HT1080 (cell line): ENCODE measurements around the gene CHDH. TPM values are rescaled to one million over a fixed set of nuclear protein-coding genes. Genes with fewer than 3 reads are reported as not detected.

Experiments used
- DNase-seq: peaks from one replicate; pipeline ENCODE4 v3.0.0-alpha.2; 2015; ENCODE audit warnings: low read depth
- total RNA-seq: library from RNA; depleted of rRNA; stranded (reverse); fragments of >200 nt; shearing (Covaris generic); gene quantifications from 2 replicates; pipeline ENCODE4 v1.2.3, GENCODE V29; 2014

Gene CHDH
- total RNA-seq, 1 experiment from 2014 or later, result not detected

DNA sequence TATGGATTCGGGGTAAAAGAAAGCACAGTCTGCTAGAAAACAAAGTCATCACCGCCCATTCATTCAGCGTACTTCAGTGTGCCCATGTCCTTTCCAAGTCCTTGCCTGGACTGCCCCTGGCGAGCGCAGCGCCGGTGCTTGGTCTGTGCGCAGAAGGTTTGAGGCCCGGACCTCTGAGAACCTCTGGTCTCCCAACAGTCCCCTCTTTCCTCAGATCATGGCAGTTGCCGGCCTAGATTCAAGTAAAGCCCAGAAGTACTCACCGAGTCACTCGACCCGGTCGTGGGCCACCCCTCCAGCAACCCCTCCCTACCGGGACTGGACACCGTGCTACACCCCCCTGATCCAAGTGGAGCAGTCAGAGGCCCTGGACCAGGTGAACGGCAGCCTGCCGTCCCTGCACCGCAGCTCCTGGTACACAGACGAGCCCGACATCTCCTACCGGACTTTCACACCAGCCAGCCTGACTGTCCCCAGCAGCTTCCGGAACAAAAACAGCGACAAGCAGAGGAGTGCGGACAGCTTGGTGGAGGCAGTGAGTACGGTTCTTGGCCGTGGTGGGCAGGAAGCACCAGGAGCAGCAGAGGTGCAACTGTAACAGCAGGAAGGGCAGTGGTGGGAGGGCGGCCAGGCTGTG lies 36.3 kb downstream of the CHDH start:
- DNase-seq, result no peak

DNA sequence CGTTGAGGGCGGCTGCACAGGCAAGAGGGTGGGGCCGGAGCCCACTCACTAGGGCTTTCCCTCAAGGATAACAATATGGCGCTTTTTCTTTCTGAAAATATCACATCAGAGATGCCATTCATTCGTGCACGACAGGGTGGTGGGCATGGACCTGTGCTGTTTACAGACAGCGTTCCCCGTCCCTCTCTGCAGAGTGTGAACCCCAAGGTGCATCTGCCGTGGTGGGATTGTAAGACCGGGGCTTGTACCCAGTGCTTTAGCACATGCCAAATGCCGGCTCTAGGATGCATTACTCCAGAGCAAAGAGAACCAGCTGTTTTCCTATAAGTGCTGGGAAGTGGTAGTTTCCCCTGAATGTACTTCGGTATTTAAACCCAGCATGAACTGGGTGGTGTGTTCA lies 37.0 kb downstream of the CHDH start:
- no peak for DNase-seq

GRCh38 chr3:53808496-53808895 lies 37.7 kb downstream of the CHDH start:
- DNase-seq, result no peak

DNA sequence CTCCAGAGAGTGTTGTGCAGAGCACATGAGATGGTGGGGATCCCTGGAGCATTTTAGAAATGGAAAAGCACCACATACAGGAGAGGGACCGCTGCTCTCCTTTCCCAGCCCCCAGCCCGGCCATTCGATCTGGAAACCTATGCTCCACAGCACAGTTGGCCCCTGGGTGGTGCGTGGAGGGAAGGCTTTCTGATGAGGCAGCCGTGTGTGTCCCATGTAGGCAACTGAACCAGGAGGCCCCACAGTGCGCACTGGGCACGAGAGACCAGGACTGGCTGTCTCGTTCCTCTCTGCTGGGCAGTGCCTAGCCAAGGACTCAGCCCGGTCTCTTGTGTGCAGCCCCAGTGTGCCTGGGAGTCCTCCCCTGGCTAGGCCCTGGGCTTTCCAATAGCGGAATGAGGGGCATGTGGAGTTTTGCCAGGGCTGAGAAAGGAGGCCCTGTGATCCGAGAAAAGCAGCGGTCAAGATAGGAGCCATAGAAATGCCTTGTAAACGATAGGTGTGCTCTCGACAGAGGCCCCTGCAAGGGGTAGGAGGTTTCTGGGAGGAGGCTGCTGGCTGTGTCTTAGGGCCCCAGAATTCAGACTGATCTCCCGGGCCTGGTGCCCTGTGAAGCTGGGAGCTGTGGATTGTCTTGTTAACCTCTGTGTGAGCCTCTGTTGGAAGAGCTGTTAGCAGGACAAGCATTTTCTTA lies 39.0 kb downstream of the CHDH start:
- no peak for DNase-seq

- peak; percentile 44 for DNase-seq
These were observed 39.8 kb downstream of the CHDH start for GRCh38 chr3:53806182-53807116.

DNA sequence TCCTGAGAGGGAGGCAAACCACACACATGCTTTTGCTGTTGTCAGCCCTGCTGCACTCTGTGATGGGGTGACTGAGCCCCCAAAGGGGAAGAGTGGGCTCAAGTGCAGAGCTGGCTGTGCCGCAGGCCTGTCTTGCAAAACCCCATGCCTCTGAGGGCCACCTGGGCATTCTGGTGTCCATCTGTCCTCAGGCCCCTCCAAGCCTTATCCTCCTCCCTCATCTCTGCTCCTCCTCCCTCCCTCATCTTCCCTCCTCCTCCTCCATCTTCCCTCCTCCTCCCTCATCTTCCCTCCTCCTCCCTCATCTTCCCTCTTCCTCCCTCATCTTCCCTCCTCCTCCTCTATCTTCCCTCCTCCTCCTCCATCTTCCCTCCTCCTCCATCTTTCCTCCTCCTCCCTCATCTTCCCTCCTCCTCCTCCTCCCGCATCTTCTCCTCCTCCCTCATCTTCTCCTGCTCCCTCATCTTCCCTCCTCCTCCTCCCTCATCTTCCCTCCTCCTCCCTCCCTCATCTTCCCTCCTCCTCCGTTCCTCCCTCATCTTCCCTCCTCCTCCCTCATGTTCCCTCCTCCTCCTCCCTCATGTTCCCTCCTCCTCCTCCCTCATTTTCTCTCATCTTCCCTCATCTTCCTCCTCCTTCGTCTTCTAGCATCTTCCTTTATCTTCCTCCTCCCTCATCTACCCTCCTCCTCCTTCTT lies 40.6 kb downstream of the CHDH start:
- DNase-seq, result no peak

DNA sequence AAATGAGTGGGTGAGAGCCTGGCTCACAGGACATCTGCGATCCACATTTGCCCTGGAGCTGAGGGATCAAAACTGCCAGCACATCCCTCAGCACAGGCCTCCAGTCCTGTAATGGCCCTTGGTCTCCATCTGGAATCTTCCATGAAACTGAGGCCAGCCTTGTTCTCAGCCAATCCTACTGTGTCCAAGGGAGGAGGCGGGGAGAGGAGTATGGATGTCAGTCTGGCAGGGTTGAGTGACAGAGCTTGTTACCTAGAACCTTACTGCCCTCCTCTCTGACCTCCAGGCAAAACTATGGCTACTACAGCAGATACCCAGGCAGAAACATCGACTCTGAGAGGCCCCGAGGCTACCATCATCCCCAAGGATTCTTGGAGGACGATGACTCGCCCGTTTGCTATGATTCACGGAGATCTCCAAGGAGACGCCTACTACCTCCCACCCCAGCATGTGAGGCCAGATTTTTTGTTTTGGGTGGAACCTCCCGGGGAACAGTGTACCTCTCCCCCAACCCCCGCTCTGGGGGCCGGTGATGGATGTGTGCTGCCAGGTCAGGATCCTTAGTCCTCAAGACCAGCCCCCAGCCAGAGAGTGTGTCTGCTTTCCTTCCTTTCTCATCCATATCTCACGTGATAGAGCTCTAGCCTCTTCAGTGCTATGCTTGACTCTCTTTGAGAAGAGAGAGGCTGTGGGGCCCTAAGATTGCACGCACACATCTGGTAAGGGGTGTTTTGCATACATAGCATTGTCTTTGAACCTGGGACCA lies 41.3 kb downstream of the CHDH start:
- peak; percentile 47 for DNase-seq

GRCh38 chr3:53803816-53804695 lies 42.2 kb downstream of the CHDH start:
- DNase-seq, result no peak

DNA sequence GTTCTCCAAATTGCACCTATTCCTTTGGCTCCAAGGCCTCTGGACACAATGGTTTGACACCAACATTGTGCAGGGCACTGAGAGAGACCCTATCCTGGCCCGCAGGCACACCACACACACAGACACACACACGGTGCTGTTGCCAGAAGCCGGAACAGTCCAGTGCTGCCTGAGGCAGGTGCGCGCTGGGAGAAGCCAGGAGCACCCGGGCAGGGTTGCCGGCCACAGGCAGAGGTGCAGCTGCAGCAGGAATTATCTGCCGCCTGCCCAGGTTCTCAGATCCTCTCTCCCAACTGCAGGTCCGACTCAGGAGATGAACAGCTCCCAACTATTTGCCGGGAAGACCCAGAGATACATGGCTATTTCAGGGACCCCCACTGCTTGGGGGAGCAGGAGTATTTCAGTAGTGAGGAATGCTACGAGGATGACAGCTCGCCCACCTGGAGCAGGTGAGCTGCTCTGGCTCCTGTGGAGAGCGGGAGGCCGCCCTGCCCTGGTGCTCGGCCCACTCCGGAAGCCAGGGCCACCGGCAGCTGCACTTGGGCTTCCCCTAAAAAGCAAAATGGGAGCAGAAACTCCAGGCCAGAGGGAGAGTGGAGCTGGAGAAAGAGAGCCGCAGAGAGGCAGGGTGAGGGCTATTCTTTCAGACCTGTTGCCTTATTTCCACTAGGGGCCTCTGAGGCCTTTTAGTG lies 42.9 kb downstream of the CHDH start:
- no peak for DNase-seq

DNA sequence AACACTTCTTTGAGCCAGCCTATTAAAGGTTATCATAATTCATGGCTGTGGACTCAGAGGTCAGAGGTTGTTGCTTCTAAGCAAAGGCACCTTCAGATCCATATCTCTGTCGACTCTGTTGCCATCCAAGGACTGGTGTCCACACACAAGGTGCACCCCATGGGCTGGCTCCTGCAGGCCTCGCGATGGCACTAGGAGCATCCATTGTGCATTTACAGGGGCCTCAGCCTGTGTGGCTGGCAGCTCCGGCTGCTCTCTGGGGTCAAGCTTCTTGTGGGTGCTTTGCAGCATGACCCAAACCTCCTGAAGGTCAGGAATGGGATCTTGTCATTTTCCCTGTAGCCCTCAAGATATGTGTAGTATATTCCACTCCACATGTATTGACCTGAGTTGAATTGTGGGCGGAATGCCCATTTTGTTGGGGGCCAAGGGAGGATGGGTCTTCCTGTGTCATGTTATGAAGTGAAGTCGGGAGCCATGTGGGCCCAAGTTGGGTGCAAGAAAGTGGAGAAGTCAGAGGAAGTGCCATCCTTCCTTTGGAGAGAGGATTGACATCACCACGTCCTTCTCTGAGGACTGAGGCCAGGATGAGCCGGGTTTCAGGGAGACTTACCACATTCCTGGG lies 43.9 kb downstream of the CHDH start:
- DNase-seq, result no peak

DNA sequence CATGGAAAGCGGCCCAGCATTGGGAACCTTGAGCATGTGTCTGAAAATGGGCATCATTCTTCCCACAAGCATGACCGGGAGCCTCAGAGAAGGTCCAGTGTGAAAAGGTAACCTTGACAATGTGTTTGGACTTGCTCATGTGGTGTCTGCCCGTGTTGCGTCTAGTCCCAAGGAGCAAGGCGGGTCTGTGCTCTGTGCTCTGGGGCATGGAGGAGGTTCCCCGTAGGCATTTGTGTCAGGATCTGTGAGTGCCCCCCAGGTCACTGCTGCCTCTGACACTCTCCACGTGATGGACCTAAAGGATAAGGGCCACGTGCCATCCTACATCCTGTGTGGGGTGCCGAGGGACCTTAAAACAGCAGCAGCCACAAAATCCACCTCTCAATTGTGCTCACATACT lies 44.9 kb downstream of the CHDH start:
- no peak for DNase-seq

DNA sequence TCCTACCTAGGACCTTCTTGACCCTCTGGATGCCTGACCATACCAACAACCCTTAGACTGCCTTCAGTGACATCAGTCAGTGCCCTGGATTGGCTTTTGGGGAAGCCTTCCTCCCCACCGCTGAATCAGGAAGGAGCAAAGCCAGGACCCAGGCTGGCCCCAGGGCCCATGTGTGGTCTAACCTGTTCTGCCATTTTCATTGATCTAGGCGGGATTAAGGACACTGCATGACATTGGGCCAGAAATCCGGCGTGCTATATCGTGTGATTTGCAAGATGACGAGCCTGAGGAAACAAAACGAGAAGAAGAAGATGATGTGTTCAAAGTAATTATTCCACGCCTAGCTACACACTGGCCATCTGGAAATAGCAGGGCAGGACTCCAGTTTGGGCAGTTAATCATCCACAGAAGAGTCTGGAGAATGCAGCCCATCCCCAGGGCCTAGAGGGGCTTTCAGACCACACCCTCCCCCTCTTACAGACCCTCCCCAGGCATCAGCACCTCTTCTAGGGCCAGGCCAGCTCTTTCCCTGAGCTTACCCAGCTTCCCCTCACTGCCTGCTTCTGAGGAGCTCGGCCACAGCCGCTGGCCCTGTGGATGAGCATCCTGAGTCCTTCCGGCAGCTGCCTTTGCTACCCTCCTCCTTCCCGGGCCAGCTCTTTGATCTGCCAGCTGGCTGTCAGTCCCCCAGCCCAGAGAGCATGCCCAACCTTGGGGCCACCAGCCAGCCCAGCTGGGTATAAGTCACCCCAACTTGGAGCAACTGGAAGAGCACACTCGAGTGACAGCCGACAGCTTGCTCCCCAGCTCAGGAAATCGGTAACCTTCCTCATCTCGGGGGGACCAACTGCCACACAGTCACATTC lies 45.9 kb downstream of the CHDH start:
- DNase-seq, result no peak

DNA sequence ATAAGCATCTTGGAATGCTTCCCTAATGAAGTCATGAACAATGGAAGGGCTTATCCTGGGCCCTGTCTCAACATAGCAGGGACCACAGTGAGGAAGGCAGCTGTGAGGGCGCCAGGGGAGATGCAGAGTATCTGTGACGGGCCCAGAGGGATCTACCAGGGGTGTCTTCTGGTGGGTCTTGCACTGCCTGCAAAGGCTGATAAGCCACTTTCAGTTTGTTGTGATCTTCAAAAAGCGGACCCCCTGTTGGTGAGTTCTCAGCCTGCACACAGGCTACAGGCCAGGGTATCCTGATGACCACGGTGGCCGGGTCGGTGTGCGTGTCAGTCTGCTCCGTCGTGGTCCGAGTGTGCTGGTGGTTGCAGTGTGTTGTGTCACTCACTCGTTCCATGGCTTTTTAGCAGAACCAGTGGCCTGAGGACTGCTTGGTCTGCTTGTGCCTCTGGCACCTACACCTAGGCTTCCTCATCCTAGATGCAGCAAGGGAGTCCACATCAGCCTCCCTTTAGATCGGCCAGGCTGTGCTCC lies 46.8 kb downstream of the CHDH start:
- DNase-seq, result no peak

GRCh38 chr3:53798144-53798543 lies 48.1 kb downstream of the CHDH start:
- DNase-seq, result no peak

DNA sequence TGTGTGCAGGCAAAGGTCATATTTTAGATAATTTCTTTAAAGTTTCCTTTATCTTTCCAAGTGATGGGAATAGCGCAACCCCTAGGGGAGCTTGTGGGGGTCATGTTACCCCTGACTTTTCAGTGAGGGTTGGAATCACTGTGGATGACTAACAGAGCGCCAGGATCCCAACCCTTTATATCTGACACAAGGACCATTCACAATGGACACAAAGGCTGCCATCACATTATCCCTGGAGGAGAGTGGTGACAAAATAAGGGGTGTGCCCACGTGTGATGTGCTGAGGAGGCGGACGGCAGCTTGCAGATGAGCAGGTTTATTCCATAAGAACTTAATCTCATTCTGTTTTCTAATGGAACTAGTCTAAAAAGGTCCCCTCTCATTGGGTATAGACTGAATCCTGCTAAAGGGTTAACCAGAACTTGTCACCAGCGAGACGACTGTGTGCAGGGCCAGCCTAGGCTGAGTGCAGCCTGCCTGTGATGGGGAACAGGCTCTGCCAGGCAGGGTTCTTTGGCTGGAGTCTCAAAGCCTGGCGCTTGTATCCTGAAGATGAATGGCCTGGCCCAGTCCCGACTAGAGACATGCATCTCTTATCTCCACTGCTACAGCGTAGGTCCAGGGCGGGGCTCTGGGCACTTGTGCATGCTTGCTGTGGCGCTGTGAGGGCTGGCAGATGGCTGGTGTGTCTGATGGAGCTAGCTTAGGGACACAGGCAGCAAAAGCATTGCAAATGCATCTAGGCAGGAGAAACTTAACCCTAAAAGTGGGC lies 50.2 kb downstream of the CHDH start:
- no peak for DNase-seq

GRCh38 chr3:53795176-53795575 lies 51.0 kb downstream of the CHDH start:
- no peak for DNase-seq

GRCh38 chr3:53794597-53794996 lies 51.6 kb downstream of the CHDH start:
- no peak for DNase-seq
